DND-41 (cell line): ENCODE measurements around the gene ZNF736.

Experiments used
- CTCF ChIP-seq: IDR thresholded peaks from 2 replicates; pipeline ENCODE4 v1.5.1; 2012; ENCODE audit warnings: borderline replicate concordance, low read length, moderate library complexity, mild to moderate bottlenecking; ENCODE audit not compliant: poor library complexity, severe bottlenecking; ENCODE audit errors: extremely low read depth
- EZH2 ChIP-seq: IDR thresholded peaks from 3 replicates; pipeline ENCODE4 v1.6.1; 2012; ENCODE audit warnings: borderline replicate concordance, low read depth, mild to moderate bottlenecking, moderate library complexity, low read length, inconsistent platforms; ENCODE audit not compliant: severe bottlenecking

GRCh38 chr7:64277630-64278029 is 36.1 kb upstream of the ZNF736 start:
- TF ChIP-seq CTCF (no peak), EZH2 (no peak)
